Fibroblast of mammary gland (primary cell): ENCODE data around the gene DMRT2.

Experiments
- DNase-seq: peaks from one replicate; pipeline ENCODE4 v3.0.0-alpha.2; 2010; ENCODE audit warnings: low read depth
- H3K4me3 ChIP-seq: 2 replicates; pipeline ENCODE4 v1.5.1; 2011; ENCODE audit warnings: low read depth, mild to moderate bottlenecking, low read length, moderate library complexity; ENCODE audit not compliant: control insufficient read depth
- TF ChIP-seq, protein P1 (sequence below): conservative IDR thresholded peaks from 2 replicates; pipeline ENCODE4 v1.5.1; 2011; ENCODE audit warnings: low read depth, low read length, inconsistent platforms; ENCODE audit not compliant: control insufficient read depth, insufficient read depth

Gene DMRT2

DNA sequence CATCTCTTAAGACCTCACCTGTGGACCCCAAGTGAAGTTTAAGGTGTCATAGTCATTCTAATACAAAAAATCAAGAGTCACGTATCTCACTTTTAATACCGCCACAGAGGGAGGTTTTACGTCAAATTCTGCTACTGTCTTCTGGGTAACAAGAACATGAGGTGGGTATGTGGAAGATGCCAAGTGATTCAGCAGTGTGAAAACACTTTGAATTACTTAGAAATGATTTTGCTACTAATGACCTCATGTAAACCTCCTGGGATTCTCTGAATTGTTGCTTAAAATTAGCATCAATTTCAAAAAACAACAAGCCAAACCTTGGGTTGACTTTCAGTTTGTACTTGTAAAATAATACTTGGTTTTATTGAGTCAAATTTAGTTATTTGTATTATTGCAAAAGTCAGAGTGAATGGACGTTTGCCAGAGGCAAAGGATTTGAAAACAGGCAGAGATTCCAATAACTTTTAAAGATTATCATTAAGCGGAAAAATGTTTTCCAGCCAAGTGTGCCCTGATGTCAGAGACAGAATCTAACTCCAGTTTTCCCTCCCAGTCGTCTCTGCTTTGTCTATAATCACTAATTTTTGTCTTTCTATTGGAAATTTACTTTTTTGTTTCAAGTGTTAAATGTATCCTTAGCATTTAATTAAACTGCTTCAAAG lies 8.8 kb downstream of the DMRT2 start:
- TF ChIP-seq, protein P1, sequence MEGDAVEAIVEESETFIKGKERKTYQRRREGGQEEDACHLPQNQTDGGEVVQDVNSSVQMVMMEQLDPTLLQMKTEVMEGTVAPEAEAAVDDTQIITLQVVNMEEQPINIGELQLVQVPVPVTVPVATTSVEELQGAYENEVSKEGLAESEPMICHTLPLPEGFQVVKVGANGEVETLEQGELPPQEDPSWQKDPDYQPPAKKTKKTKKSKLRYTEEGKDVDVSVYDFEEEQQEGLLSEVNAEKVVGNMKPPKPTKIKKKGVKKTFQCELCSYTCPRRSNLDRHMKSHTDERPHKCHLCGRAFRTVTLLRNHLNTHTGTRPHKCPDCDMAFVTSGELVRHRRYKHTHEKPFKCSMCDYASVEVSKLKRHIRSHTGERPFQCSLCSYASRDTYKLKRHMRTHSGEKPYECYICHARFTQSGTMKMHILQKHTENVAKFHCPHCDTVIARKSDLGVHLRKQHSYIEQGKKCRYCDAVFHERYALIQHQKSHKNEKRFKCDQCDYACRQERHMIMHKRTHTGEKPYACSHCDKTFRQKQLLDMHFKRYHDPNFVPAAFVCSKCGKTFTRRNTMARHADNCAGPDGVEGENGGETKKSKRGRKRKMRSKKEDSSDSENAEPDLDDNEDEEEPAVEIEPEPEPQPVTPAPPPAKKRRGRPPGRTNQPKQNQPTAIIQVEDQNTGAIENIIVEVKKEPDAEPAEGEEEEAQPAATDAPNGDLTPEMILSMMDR: no peak
- peak; percentile 53 for DNase-seq
- H3K4me3 ChIP-seq: no peak overlapping the region

DNA sequence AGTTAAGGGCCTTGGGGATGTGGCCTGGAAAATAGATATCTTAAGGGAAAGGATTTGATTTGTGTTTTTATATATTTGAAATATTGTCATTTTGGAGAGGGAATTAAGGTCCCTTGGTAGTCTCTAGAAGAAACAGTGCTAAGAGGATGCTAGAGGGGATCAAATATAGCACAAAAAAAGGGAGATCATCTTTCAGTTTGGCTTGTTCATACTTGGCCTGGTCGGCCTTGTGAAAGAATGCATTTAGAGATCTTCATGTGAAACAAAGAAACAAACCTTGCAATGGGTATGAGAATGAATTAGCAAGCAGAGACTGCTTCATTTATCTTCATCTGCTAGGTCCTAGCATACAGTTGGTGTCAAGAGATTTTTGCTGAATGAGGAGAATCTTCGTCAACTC lies 15.0 kb downstream of the DMRT2 start:
- no peak for DNase-seq
- H3K4me3 ChIP-seq: no peak overlapping the region
- TF ChIP-seq, protein P1: no peak

DNA sequence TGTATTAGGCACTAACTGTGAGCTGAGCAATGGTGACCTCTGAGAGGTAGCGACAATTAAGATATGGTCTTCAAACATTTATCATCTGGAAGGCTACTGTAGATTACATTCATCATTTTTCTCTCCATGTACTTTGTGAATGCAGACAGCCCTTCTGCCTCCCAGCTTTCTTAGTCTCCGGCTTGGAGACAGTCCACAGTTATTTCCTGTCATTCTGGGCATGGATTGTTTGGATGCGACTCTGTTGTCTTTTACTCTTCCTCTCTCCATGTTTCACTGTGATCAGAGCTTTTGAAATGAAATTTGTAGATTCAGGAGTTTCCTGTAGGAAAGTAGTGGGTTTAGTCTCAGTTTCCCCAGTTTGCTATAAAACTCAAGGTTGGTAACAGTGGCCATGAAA lies 20.5 kb downstream of the DMRT2 start:
- TF ChIP-seq, protein P1: no peak
- no peak overlapping the region for H3K4me3 ChIP-seq
- DNase-seq: no peak

DNA sequence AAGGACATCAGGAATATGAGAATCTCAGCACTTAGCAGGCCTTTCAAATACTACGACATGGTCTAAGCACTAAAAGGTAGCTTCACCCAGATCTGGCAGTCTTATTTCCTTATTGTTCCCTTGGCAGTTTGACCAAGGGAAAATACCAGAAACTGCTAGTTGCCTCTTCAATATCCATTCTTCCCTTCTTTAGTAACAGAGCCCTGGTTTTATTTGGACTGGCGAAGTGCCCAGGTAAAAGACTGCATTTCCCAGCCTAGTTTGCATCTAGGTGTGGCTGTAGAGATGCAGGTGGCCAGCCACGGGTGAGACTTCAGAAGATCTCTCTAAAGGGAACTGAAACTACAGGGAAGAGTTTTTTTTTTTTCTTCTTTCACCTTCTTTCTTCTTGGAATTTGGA lies 21.6 kb downstream of the DMRT2 start:
- no peak overlapping the region for H3K4me3 ChIP-seq
- TF ChIP-seq, protein P1: no peak
- DNase-seq: no peak

DNA sequence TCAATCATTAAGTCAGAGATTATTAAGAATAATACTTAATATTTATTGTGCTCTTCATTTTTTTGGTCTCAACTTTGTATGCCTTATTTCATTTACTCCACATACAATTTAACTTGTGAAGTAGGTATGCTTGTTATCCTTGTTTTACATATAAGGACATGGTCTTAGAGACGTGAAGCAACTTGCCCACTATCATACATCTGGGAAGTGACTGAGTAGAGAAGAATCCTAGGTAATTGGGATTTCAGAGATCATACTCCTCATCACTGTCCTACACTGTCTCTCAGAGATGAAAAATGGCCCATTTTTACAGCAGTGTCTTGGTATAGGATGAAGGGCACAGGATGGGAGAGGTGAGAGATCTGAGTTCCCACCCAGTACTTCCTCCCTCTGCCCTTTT lies 23.3 kb downstream of the DMRT2 start:
- DNase-seq: no peak
- H3K4me3 ChIP-seq: no peak overlapping the region
- TF ChIP-seq, protein P1: no peak

DNA sequence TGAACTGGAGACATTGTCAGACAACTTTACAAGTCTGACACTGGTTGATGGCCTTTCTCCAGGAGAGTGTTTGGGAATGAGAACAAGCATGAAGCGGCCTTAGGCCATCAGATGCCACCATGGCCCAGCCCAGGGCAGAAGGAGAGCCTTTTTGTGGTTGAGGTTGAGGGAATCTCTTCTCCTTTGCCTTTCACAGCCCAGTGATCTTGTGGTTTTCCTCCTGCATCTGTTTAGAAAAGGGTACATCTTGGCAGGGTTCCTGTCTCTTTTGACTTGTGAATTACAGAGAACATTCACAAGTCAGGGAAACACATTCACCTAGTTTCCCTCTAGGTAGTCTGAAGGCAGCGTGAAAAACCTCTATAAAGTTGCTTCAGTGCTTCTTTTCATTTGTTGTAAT lies 27.5 kb downstream of the DMRT2 start:
- DNase-seq: no peak
- no peak overlapping the region for H3K4me3 ChIP-seq
- TF ChIP-seq, protein P1: no peak
